HG03196 (cell line): Measurements from ENCODE around the gene SLC25A11.

ENCODE experiments used
- ATAC-seq: cut with Tn5 transposase; IDR thresholded peaks from one replicate; pipeline ENCODE4 v1.9.1; 2021; ENCODE audit not compliant: unreplicated experiment

The SLC25A11 gene

GRCh38 chr17:4896332-4897197 lies 43.3 kb downstream of the SLC25A11 start:
- no peak for ATAC-seq

- no peak for ATAC-seq
These were observed 44.1 kb downstream of the SLC25A11 start for GRCh38 chr17:4895657-4896331.

- no peak for ATAC-seq
These were observed 44.7 kb downstream of the SLC25A11 start for GRCh38 chr17:4895121-4895520.

GRCh38 chr17:4893721-4894560 lies 45.9 kb downstream of the SLC25A11 start:
- no peak for ATAC-seq

- ATAC-seq, result no peak
These were observed 46.6 kb downstream of the SLC25A11 start for GRCh38 chr17:4893272-4893671.

GRCh38 chr17:4892499-4893221 lies 47.2 kb downstream of the SLC25A11 start:
- ATAC-seq, result no peak

GRCh38 chr17:4891411-4892410 lies 48.1 kb downstream of the SLC25A11 start:
- ATAC-seq, result no peak

- ATAC-seq, result no peak
These were observed 52.3 kb downstream of the SLC25A11 start for GRCh38 chr17:4887581-4887980.
